ENCODE data around the gene MT1G.
A peak's percentile ranks its signal among the peaks of the same experiment; 100 is the strongest.

The MT1G gene

GRCh38 chr16:56658327-56658875 lies 9.5 kb downstream of the MT1G start:
- Histone ChIP-seq H3K4me3 (ENCODE audit: low read depth, low read length) (no peak overlapping the region), H3K4me1 (ENCODE audit: control insufficient read depth, insufficient read depth, low read length) (no peaks in the 10 kb centered on the region; the same call in 1 of the 2 replicates), H3K27ac (ENCODE audit: extremely low read depth, low read depth, low read length) (no peak overlapping the region), H3K36me3 (ENCODE audit: control insufficient read depth in 2 of 2, insufficient read depth in 1 of 2, low read length in 2 of 2) (no peaks in the 10 kb centered on the region), H3K9me3 (ENCODE audit: control insufficient read depth, insufficient read depth, low read depth, low read length) (no peaks in the 10 kb centered on the region)
- no peak for TF ChIP-seq GLIS1 (tag by site-specific recombination; IDR thresholded peaks at IDR 0.05)
- no peak for TF ChIP-seq ZEB2 (tag by site-specific recombination; IDR thresholded peaks at IDR 0.05)
- TF ChIP-seq EGR2 (tag by site-specific recombination; IDR thresholded peaks at IDR 0.05; ENCODE audit: low read depth): no peak
- TF ChIP-seq MEIS1 (CRISPR knock-in tag; IDR thresholded peaks at IDR 0.05; ENCODE audit: borderline replicate concordance): no peak
- no peak for TF ChIP-seq SALL2 (tag by site-specific recombination; IDR thresholded peaks at IDR 0.05; ENCODE audit: borderline replicate concordance)
- ChIA-PET CTCF (interaction anchor here (0.6 kb wide), 1 partner anchor 34 kb away, joined by 5 read pairs; no protein-coding TSS in a partner anchor), POLR2A (interaction anchor here (1.2 kb wide), 2 partner anchors 24 to 50 kb away, joined by 5 to 7 read pairs; partner anchors contain the start of genes MT1X and MT2A)

- no peaks in the 10 kb centered on the region; the same call in 1 of the 2 replicates for H3K4me1 ChIP-seq (ENCODE audit: control insufficient read depth, insufficient read depth, low read length)
- H3K27ac ChIP-seq (ENCODE audit: extremely low read depth, low read depth, low read length): peak within 1 kb of the TSS; percentile 46; the same call in 1 of the 2 replicates
- no peaks in the 10 kb centered on the region for H3K9me3 ChIP-seq (ENCODE audit: control insufficient read depth, insufficient read depth, low read depth, low read length)
- CTCF ChIA-PET: no interaction called here
- POLR2A ChIA-PET: interaction anchor here (0.6 to 1.2 kb wide), 5 partner anchors 11 to 107 kb away, joined by 3 to 7 read pairs (median 5); partner anchors contain the start of genes MT1X and MT2A
- peak within 1 kb of the TSS; percentile 43 for H3K4me3 ChIP-seq (ENCODE audit: low read depth, low read length)
- H3K36me3 ChIP-seq (ENCODE audit: control insufficient read depth in 2 of 2, insufficient read depth in 1 of 2, low read length in 2 of 2): no peaks in the 10 kb centered on the region
- TF ChIP-seq ZNF174 (tag by site-specific recombination; IDR thresholded peaks at IDR 0.05): no peak
- TF ChIP-seq ZNF777 (tag by site-specific recombination; IDR thresholded peaks at IDR 0.05; ENCODE audit: borderline replicate concordance): peak; percentile 65; the same call in 1 of the 2 replicates
- no peak for TF ChIP-seq ZNF223 (tag by site-specific recombination; IDR thresholded peaks at IDR 0.05)
- no peak for TF ChIP-seq ZNF521 (tag by site-specific recombination; IDR thresholded peaks at IDR 0.05)
- peak; percentile 69 for TF ChIP-seq KLF1 (tag by site-specific recombination; IDR thresholded peaks at IDR 0.05)
- no peak for TF ChIP-seq ZNF169 (tag by site-specific recombination; IDR thresholded peaks at IDR 0.05)
- TF ChIP-seq ZNF600 (tag by site-specific recombination; IDR thresholded peaks at IDR 0.05): peak; percentile 77
- no peak for TF ChIP-seq ZNF24 (tag by site-specific recombination; IDR thresholded peaks at IDR 0.05)
- TF ChIP-seq ZIC2 (tag by site-specific recombination; IDR thresholded peaks at IDR 0.05): peak; percentile 25
- peak; percentile 85 for TF ChIP-seq GLIS2 (tag by site-specific recombination; IDR thresholded peaks at IDR 0.05)
- no peak for TF ChIP-seq MYNN (tag by site-specific recombination; IDR thresholded peaks at IDR 0.05; ENCODE audit: borderline replicate concordance)
- peak; percentile 79 for TF ChIP-seq SP2 (tag by site-specific recombination; IDR thresholded peaks at IDR 0.05)
- TF ChIP-seq KLF17 (tag by site-specific recombination; IDR thresholded peaks at IDR 0.05): 0 out of 2 replicates have a peak, but pooled peaks have one; percentile 22
- no peak for TF ChIP-seq ZNF214 (tag by site-specific recombination; IDR thresholded peaks at IDR 0.05; ENCODE audit: borderline replicate concordance)
- no peak for TF ChIP-seq ZNF629 (tag by site-specific recombination; IDR thresholded peaks at IDR 0.05)
- no peak for TF ChIP-seq ZSCAN16 (tag by site-specific recombination; IDR thresholded peaks at IDR 0.05)
- no peak for TF ChIP-seq ZNF350 (tag by site-specific recombination; IDR thresholded peaks at IDR 0.05)
- no peak for TF ChIP-seq ZNF501 (tag by site-specific recombination; IDR thresholded peaks at IDR 0.05)
- TF ChIP-seq ZNF560 (tag by site-specific recombination; IDR thresholded peaks at IDR 0.05; ENCODE audit: borderline replicate concordance): no peak
- no peak for TF ChIP-seq IKZF3 (tag by site-specific recombination; IDR thresholded peaks at IDR 0.05)
- peak; percentile 55 for TF ChIP-seq ZBTB17 (tag by site-specific recombination; IDR thresholded peaks at IDR 0.05)
- no peak for TF ChIP-seq PRDM1 (tag by site-specific recombination; IDR thresholded peaks at IDR 0.05)
- TF ChIP-seq ZSCAN5A (tag by site-specific recombination; IDR thresholded peaks at IDR 0.05): no peak
- TF ChIP-seq ZNF10 (tag by site-specific recombination; IDR thresholded peaks at IDR 0.05): no peak
- TF ChIP-seq ZNF692 (tag by site-specific recombination; IDR thresholded peaks at IDR 0.05): peak; percentile 74
Measured at GRCh38 chr16:56657555-56658326, 10.1 kb downstream of the MT1G start, which contains the start of gene MT1F. Gene MT1F (plus strand): TSS chr16:56657959. CDS start chr16:56658059, 100 bp downstream.
